ENCODE results near the gene MCOLN3.
A peak's percentile ranks its signal among the peaks of the same experiment; 100 is the strongest.

MCOLN3 gene

GRCh38 chr1:84998642-84999280 lies 49.5 kb downstream of the MCOLN3 start:
- Histone ChIP-seq H3K4me1 (ENCODE audit: control insufficient read depth, low read length) (peaks cover 34% of the 10 kb centered on the region), H3F3A (ENCODE audit: control insufficient read depth, insufficient read depth) (peaks cover 29% of the 10 kb centered on the region), H3K4me2 (ENCODE audit: low read length) (peak overlapping the region; percentile 93), H3K4me3 (ENCODE audit: low read length) (peak overlapping the region; percentile 82), H3K27ac (ENCODE audit: low read depth, low read length) (no peak overlapping the region), H3K9me3 (ENCODE audit: control insufficient read depth, insufficient read depth, low read length) (no peaks in the 10 kb centered on the region), H4K20me1 (ENCODE audit: control insufficient read depth, insufficient read depth, low read depth, low read length) (no peaks in the 10 kb centered on the region), H3K36me3 (ENCODE audit: control insufficient read depth, low read length) (peaks cover 20% of the 10 kb centered on the region), H3K9me2 (replicated peaks; ENCODE audit: control insufficient read depth, low read length) (no peaks in the 10 kb centered on the region), H3K79me2 (ENCODE audit: control insufficient read depth, low read length) (peaks cover 29% of the 10 kb centered on the region), H3K27me3 (ENCODE audit: control insufficient read depth, low read length) (peaks cover 15% of the 10 kb centered on the region)
- TF ChIP-seq CTCF (IDR thresholded peaks at IDR 0.05; ENCODE audit: low read depth, low read length, poor library complexity, severe bottlenecking) (no peak), EZH2phosphoT487 (IDR thresholded peaks at IDR 0.05; ENCODE audit: borderline replicate concordance, low read length) (no peak)

- Histone ChIP-seq H3K4me2 (ENCODE audit: low read length) (peak overlapping the region; percentile 93), H3K27me3 (ENCODE audit: control insufficient read depth, low read length) (peaks cover 15% of the 10 kb centered on the region), H3K27ac (ENCODE audit: low read depth, low read length) (no peak overlapping the region), H3K9me3 (ENCODE audit: control insufficient read depth, insufficient read depth, low read length) (no peaks in the 10 kb centered on the region), H3F3A (ENCODE audit: control insufficient read depth, insufficient read depth) (peaks cover 29% of the 10 kb centered on the region), H3K9me2 (replicated peaks; ENCODE audit: control insufficient read depth, low read length) (no peaks in the 10 kb centered on the region), H3K4me3 (ENCODE audit: low read length) (peak overlapping the region; percentile 82), H3K79me2 (ENCODE audit: control insufficient read depth, low read length) (peaks cover 36% of the 10 kb centered on the region), H4K20me1 (ENCODE audit: control insufficient read depth, insufficient read depth, low read depth, low read length) (no peaks in the 10 kb centered on the region), H3K36me3 (ENCODE audit: control insufficient read depth, low read length) (peaks cover 25% of the 10 kb centered on the region), H3K4me1 (ENCODE audit: control insufficient read depth, low read length) (peaks cover 39% of the 10 kb centered on the region)
- TF ChIP-seq EZH2phosphoT487 (IDR thresholded peaks at IDR 0.05; ENCODE audit: borderline replicate concordance, low read length) (peak; percentile 59; the same call in 1 of the 2 replicates), CTCF (IDR thresholded peaks at IDR 0.05; ENCODE audit: low read depth, low read length, poor library complexity, severe bottlenecking) (no peak)
These were observed 50.4 kb downstream of the MCOLN3 start for GRCh38 chr1:84997667-84998600.

GRCh38 chr1:84996846-84997666 lies 51.2 kb downstream of the MCOLN3 start, which contains the start of gene MCOLN2:
Gene MCOLN2 (minus strand): TSS chr1:84997113. CDS start chr1:84996872, 241 bp downstream.
- peak within 1 kb of the TSS; percentile 82 for H3K4me3 ChIP-seq (ENCODE audit: low read length)
- H3K36me3 ChIP-seq (ENCODE audit: control insufficient read depth, low read length) = peaks cover 26% of the 10 kb centered on the region
- H3K27ac ChIP-seq (ENCODE audit: low read depth, low read length) = peak within 1 kb of the TSS; percentile 88
- peaks cover 15% of the 10 kb centered on the region for H3K27me3 ChIP-seq (ENCODE audit: control insufficient read depth, low read length)
- no peaks in the 10 kb centered on the region for H3K9me2 ChIP-seq (replicated peaks; ENCODE audit: control insufficient read depth, low read length)
- peak within 1 kb of the TSS; percentile 98 for H3K4me2 ChIP-seq (ENCODE audit: low read length)
- peaks cover 29% of the 10 kb centered on the region for H3F3A ChIP-seq (ENCODE audit: control insufficient read depth, insufficient read depth)
- H4K20me1 ChIP-seq (ENCODE audit: control insufficient read depth, insufficient read depth, low read depth, low read length) = no peaks in the 10 kb centered on the region
- H3K9me3 ChIP-seq (ENCODE audit: control insufficient read depth, insufficient read depth, low read length) = no peaks in the 10 kb centered on the region
- TF ChIP-seq CTCF (IDR thresholded peaks at IDR 0.05; ENCODE audit: low read depth, low read length, poor library complexity, severe bottlenecking) = no peak
- TF ChIP-seq EZH2phosphoT487 (IDR thresholded peaks at IDR 0.05; ENCODE audit: borderline replicate concordance, low read length) = no peak
- peaks cover 47% of the 10 kb centered on the region for H3K4me1 ChIP-seq (ENCODE audit: control insufficient read depth, low read length)
- H3K79me2 ChIP-seq (ENCODE audit: control insufficient read depth, low read length) = peaks cover 45% of the 10 kb centered on the region
